Type B pancreatic cell (in vitro differentiated cells): ENCODE results near the gene MGRN1. TPM values are rescaled to one million over a fixed set of nuclear protein-coding genes. Genes with fewer than 3 reads are reported as not detected.

ENCODE experiments used
- DNase-seq: peaks from one replicate; pipeline ENCODE4 v3.0.0; 2021; ENCODE audit warnings: mixed read lengths; ENCODE audit not compliant: unreplicated experiment; ENCODE audit errors: extremely low spot score
- H3K27ac Mint-ChIP-seq: 2 replicates; pipeline ENCODE4 v1.8.0; 2021; ENCODE audit warnings: mild to moderate bottlenecking, mixed read lengths
- H3K27me3 Mint-ChIP-seq: 2 replicates; pipeline ENCODE4 v1.8.0; 2021; ENCODE audit warnings: mixed read lengths
- H3K36me3 Mint-ChIP-seq: 2 replicates; pipeline ENCODE4 v1.8.0; 2021; ENCODE audit warnings: mixed read lengths
- H3K4me1 Mint-ChIP-seq: one replicate; pipeline ENCODE4 v1.8.0; 2021; ENCODE audit warnings: mixed read lengths; ENCODE audit not compliant: unreplicated experiment
- H3K4me3 Mint-ChIP-seq: 2 replicates; pipeline ENCODE4 v1.8.0; 2021; ENCODE audit warnings: mild to moderate bottlenecking, mixed read lengths
- H3K9me3 Mint-ChIP-seq: 2 replicates; pipeline ENCODE4 v1.8.0; 2021; ENCODE audit warnings: mixed read lengths
- total RNA-seq: library from RNA; stranded (reverse); gene quantifications from 2 replicates; pipeline ENCODE4 v1.2.1, GENCODE V29; 2021; ENCODE audit warnings: low replicate concordance
- TF ChIP-seq, protein P1 (sequence below): fragments of 200-600 bp; sonication (generic); conservative IDR thresholded peaks from 2 replicates; pipeline ENCODE4 v1.5.0; 2021; ENCODE audit warnings: antibody characterized with exemption, mild to moderate bottlenecking

MGRN1 gene
- total RNA-seq, 1 donor from 2014 or later = 88.6 TPM

DNA sequence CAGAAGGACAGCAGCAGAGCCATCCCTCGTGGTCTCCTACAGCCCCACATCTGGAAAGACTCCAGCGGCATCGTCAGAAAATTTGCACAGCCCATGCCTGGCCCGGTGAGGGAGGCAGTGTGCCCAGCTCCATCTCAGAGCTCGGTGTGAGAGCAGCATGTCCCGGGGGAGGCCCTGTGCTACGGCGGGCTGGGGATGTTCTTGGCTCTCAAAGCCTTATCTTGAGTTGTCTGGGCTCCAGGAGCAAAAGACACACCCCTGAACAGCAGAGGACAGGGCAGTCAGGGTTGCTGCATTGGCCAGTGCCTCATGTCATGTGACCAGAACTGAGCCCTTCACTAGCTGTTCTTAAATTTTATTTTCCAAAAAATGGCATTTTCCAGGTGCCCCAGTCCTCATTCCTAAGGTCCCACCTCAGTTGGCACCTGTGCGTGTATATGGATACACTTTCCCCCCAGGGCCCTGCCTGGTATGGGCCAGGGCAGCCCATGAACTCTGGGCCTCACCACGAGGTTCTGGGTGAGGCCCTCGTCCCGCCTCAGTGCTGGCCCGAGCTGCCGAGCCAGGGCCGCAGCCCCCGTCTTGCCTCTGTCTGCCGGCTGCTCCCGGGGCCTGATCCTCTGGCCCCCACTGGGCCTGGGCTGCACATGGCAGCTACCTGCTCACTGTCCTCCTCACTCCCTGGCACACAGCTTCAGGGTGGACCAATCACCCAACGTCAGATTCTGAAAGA, 71.7 kb downstream of the MGRN1 start:
- DNase-seq = no peak
- no peaks in the 10 kb centered on the region for H3K36me3 Mint-ChIP-seq
- TF ChIP-seq, protein P1, sequence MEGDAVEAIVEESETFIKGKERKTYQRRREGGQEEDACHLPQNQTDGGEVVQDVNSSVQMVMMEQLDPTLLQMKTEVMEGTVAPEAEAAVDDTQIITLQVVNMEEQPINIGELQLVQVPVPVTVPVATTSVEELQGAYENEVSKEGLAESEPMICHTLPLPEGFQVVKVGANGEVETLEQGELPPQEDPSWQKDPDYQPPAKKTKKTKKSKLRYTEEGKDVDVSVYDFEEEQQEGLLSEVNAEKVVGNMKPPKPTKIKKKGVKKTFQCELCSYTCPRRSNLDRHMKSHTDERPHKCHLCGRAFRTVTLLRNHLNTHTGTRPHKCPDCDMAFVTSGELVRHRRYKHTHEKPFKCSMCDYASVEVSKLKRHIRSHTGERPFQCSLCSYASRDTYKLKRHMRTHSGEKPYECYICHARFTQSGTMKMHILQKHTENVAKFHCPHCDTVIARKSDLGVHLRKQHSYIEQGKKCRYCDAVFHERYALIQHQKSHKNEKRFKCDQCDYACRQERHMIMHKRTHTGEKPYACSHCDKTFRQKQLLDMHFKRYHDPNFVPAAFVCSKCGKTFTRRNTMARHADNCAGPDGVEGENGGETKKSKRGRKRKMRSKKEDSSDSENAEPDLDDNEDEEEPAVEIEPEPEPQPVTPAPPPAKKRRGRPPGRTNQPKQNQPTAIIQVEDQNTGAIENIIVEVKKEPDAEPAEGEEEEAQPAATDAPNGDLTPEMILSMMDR = no peak
- no peaks in the 10 kb centered on the region for H3K9me3 Mint-ChIP-seq
- H3K4me1 Mint-ChIP-seq = no peaks in the 10 kb centered on the region
- H3K27ac Mint-ChIP-seq = no peak overlapping the region
- H3K27me3 Mint-ChIP-seq = no peaks in the 10 kb centered on the region
- H3K4me3 Mint-ChIP-seq = peak overlapping the region; percentile 39

- peak overlapping the region; percentile 39 for H3K4me3 Mint-ChIP-seq
- DNase-seq = no peak
These were observed 72.5 kb downstream of the MGRN1 start for GRCh38 chr16:4696905-4697847.

GRCh38 chr16:4697848-4698291, 73.2 kb downstream of the MGRN1 start:
- no peak overlapping the region for H3K4me3 Mint-ChIP-seq
- H3K9me3 Mint-ChIP-seq = no peaks in the 10 kb centered on the region
- peak; percentile 68 for DNase-seq
- TF ChIP-seq, protein P1 = no peak
- H3K27me3 Mint-ChIP-seq = no peaks in the 10 kb centered on the region
- no peaks in the 10 kb centered on the region for H3K36me3 Mint-ChIP-seq
- H3K27ac Mint-ChIP-seq = no peak overlapping the region
- H3K4me1 Mint-ChIP-seq = no peaks in the 10 kb centered on the region

More at GRCh38 chr16:4696905-4697847, 72.5 kb downstream of the MGRN1 start:
- Mint-ChIP-seq H3K4me1 (no peaks in the 10 kb centered on the region), H3K27ac (no peak overlapping the region), H3K27me3 (no peaks in the 10 kb centered on the region), H3K36me3 (no peaks in the 10 kb centered on the region), H3K9me3 (no peaks in the 10 kb centered on the region)
- TF ChIP-seq, protein P1 = no peak

- peak; percentile 70 for DNase-seq
- Mint-ChIP-seq H3K27ac (no peak overlapping the region), H3K4me1 (no peaks in the 10 kb centered on the region), H3K27me3 (no peaks in the 10 kb centered on the region), H3K4me3 (no peak overlapping the region), H3K9me3 (no peaks in the 10 kb centered on the region), H3K36me3 (no peaks in the 10 kb centered on the region)
- TF ChIP-seq, protein P1 = no peak
These were observed 73.9 kb downstream of the MGRN1 start for GRCh38 chr16:4698321-4699045.

- H3K27ac Mint-ChIP-seq = no peak overlapping the region
- no peaks in the 10 kb centered on the region for H3K27me3 Mint-ChIP-seq
- H3K4me1 Mint-ChIP-seq = no peaks in the 10 kb centered on the region
- H3K36me3 Mint-ChIP-seq = no peaks in the 10 kb centered on the region
- no peak overlapping the region for H3K4me3 Mint-ChIP-seq
- TF ChIP-seq, protein P1 = no peak
- H3K9me3 Mint-ChIP-seq = no peaks in the 10 kb centered on the region
- DNase-seq = no peak
These were observed 74.5 kb downstream of the MGRN1 start for GRCh38 chr16:4699046-4699556.
